NCI-H1092 (cell line): ENCODE measurements around the gene RING1.

ENCODE experiments used
- DNase-seq: peaks from one replicate; lab custom pipeline; 2025; lab: John Stamatoyannopoulos, UW

RING1 gene

DNA sequence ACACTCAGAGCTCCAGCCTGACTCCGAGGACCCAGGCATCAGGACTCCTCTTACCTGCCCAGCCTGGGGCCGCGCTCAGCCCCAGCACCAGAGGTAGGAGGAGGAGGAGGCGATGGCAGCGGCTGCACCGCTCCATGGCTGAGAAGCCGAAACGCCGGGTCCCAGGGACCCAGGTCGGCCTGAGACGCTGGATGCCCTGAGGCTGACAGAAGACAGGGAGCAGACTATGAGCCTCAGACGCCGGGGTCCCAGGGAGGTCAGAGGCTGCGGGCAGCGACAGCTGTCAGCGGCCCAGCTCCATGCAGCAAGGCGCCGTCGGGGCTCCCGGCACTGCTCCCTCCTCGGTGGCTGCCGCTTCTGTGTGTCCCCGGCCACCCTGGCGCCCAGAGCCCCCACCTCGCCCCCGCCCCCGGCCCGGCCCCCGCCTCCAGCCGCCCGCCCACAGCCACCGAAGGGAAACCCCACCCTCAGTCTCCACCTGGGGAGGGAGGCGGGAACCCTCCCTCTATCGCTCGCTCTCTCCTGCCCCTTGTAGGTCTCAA, 16.1 kb upstream of the RING1 start, which contains the start of gene COL11A2:
Gene COL11A2, minus strand, starts transcription at position 363 of the 542 bp plus-strand sequence. Its CDS starts 227 bp downstream, at position 136.
- DNase-seq: no peak

DNA sequence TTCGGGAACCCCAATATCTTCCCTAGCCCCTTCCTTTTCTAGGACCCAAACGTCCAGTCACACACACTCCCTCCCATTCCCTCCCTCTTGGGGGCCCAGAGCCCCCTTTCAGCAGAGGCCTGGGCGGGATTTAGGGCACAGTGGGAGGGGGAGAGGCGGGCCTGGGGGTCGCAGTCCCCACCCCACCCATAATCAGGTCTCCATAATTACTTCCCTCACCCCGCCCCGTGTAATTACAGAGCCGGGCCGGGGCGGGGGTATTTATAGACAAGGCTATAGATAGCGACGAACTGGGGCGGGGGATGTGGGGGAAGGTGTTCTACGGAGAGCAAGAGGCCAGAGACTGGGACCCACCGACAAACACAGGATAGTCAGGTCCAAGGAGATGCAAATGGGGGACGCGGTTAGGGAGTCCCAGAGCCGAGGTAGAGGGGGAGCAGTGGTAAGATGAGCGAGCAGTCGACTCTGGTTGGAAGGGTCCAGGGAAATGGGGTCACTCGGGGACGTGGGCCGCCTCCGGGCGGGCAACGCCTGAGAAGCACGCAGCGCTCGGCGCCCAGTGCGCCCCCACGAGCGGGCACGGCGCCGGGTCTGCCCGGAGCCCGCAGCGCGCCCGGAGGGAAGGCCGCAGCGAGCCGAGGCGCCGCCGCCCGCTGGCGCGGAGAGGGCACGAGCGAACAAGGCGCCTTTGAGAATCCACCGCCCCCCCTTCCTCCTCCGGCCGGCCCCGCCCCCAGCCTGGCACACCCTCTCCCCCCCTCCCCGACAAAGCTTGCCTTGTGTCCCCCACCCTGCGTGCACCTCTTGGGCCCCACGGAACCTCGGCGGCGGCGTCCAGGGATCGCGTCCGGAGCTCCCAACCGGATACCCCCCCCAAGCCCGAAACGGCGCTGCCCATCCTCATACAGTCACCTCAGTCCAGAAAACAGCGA, 15.4 kb upstream of the RING1 start:
- DNase-seq: no peak

DNA sequence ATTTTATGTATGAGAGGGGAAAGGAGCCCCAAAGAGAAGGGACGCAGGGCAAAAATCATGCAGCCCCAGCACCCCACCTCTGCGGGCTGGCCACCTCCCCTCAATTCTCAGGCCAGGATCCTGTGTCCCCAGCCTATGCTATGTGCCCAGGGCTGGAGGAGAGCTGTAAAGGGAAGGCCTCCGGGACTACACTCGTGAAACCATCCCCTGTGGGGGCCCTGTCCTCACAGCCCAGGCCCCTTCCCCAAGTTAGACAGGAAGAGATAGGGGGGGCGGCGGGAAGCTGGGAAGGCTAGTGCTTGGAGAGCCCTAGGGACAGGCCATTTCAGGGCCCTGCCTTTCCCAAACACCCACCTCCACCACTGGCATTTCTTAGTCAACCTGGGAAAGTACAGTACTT, 14.7 kb upstream of the RING1 start:
- no peak for DNase-seq

DNA sequence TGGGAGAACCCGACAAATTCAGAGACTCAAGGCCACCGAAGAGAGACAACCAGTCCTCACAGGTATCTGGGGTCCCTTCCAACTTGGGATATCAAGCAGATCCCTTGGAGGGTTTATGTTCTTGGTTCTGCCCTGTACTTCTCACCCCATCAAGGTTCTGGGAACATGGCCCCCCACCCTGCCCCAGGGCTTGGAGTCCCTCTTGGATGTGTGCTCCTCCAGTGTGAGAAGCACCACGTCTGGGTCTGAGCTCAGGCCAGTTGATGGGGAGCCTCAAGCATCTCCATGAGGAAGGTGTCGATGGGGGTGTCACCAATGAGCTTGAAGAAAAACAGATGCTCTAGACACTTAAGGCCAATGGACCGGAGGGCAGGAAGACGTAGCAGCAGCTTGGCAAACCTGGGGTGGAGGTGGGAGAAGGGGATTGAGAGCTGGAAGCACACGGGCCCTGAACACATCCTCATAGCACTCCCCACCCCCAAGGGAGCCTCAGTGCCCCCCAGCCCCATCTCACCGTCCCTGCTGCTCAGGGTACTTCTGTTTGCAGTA, 13.8 kb upstream of the RING1 start:
- no peak for DNase-seq

DNA sequence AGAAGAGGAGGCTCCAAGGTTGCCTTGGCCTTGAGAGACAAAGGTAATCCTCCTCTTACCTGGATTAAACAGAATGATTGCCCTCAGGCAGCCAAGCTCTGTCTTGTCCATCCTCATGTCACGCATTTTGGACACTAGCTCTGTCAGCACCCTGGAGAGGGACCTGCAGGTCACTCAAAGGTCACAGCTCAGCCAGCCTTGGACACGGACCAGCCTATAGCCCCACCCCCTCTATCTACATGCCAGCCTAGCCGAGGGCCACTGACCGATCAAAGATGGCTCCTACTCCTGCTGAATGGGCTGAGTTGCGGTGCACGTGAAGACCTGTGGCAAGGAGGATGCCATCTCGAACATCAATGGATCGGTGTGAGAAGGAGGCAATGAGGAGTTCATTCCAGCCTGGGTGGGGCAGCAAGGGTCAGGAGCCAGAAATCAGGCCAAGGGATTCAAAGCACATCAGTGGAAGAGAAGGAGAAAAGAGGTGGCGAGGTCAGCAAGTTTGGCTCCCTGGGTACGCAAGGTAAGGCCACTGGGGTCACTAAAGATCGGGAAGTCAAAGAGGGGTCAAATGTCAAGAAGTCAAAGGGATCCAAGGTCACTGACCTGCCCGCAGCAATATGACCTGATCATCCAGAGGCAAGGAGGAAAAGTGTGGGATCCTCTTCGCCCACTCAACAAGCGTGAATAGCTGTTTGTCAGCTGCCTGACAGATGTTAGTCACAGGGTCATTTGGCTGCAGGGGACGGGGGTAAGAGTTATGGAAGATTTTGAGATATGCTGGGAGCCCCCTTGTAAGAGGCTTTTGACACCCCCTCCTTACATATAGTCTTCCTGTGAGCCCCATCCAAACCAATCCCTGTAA, 12.8 kb upstream of the RING1 start:
- no peak for DNase-seq

DNA sequence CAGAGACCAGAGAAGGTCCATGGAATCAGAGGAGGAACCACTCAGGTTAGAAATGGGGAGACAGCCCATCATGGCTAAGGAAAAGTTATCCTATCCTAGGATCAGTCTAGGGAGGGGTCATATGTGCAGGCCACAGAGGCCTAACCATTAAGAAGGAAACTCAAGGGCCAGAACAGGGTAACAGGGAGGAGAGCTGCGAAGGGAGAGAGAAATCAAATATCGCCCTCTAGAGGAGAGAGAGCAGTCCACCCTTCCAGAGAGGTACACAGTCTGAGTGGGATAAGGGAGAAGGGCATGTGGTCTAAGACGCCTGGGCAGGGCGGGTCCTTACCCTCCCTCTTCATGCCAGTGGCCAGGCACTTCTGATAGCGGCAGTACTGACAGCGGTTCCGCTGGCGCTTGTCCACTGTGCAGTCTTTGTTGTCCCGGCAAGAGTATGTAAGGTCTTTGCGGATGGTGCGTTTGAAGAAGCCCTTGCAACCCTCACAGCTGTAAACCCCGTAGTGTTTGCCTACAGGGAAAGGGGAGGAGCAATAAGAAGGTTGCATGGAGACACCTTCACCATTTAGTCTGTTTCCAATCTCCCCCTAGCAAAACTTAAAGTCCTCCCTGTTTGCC, 10.8 kb upstream of the RING1 start:
- no peak for DNase-seq

DNA sequence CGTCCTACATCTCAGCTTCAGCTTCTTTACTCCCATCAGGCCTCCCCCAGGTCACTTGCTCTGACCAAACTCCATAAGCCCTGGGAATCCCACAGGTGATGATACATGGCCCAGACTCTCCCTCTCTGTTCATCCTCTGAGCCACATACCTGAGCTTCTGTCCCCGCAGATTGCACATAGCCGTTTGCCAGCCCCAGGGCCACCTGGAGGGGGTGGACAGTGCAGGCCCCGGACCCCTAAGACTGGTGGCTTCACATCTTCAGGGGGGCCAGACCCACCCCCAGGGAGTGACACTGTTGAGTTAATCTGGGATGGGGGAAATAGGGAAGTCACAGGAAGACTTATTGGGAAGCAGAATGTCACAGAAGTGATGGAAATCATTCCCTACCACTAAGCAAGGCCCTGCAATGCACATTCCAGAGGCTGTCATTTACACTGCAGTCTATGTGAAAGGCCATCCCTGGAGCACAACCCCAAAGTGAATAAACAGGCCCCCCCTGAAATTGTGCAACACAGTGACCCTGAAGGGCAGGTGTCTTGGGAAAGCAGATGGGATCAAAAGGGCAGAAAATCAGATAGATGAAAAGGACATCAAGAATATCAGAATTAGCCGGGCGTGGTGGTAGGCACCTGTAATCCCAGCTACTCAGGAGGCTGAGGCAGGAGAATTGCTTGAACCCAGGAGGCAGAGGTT, 10.0 kb upstream of the RING1 start:
- DNase-seq: no peak

DNA sequence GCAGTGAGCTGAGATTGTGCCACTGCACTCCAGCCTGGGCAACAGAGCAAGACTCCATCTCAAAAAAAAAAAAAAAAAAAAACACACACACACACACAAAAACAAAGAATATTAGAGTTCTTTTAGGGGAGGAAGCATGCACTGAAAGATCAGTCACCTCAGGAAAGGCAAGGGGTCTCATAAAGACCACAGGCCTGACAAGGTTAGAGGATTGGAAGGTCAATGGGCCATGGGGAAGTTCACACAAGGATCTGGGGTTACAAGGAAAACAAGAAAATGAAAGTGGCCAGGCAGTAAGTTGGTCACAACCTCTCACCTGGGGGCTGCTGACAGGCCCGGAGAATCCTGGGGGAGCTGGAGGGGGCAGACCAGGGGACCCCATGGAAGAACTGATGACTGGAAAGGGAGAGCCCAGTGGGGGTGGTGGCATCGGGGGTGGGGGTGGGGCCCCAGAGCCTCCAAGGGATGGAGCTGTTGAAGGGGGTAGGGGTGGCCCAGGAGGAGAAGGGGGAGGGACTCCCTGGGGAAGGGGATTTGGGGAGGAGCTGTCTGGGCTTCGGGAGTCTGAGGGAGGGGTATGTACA, 9.4 kb upstream of the RING1 start:
- no peak for DNase-seq

DNA sequence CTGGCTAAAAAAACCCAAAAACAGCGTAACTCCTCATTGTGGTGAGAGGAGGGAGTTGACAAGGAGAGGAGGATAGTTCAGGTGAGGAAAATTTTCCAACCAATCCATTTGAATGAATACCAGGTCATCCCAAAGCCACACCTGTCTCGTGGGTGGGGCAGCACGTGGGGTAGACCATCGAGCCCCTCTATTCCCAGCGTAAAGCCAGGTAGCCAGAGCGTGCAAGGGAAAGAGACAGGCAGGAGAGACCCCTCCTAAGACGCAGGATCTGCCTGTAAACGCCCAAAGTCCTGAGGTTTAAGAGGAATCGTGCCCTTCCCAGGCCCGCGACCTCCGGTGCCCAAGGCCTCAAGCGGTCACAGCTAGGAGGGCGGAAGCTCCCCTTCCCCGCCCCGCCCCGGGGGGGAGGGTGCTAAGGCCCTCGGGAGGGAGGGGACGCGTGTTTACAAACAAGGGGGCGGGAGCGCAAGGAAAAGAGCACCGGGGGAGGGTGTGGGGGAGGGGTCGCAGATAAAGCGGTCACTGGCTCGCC, 8.5 kb upstream of the RING1 start:
- DNase-seq: no peak

DNA sequence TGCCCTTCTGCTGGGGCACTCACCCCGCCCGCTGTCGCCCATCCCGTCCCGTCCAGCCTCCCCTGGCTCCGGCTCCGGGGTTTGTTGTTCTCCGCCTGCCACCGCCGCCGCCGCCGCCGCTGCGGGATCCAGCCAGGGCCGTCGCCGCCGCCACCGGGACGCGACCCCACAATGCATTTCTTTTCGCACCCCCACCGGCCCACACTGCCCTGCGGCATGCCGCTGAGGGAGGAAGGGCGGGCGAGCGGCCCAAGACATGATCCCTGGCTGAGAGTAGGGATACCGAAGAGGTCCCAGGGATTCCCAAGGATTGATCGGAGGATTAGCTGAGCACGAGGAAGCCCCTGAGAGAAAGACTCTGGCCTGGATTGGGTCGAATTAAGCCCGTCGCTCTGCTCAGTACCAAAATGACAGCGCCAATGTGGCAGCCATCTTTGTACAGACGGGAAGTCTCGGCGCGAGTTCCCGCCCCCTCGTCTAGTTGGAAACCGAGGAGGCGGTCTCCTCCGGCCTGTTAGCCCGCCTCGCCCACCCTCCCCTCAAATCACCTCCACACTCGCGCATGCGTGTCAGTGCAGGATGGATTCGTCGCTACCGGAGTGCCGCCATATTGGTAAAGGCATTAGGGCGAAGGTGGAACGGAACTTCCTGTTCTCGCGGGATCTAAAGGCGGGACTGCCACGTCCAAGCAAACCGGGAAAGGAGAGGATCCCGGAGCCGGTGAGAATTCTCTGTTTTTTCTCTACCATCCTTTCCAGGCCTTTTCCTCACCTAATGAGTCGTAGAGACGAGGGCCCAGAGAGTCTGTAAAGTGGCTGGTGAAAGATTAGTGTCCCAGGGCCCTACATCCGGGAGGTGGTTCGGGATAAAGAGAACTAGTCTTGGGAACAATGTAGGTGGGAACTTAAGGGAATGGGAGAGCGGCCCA, 7.8 kb upstream of the RING1 start, which contains the start of the genes RXRB and SLC39A7:
Gene RXRB, minus strand, starts transcription at position 447 of the 928 bp plus-strand sequence. Its CDS starts 189 bp downstream, at position 258.
Gene SLC39A7, plus strand, starts transcription at position 649 of the 928 bp plus-strand sequence. CDS start 379 bp downstream, outside the sequence.
- peak; percentile 97 for DNase-seq

DNA sequence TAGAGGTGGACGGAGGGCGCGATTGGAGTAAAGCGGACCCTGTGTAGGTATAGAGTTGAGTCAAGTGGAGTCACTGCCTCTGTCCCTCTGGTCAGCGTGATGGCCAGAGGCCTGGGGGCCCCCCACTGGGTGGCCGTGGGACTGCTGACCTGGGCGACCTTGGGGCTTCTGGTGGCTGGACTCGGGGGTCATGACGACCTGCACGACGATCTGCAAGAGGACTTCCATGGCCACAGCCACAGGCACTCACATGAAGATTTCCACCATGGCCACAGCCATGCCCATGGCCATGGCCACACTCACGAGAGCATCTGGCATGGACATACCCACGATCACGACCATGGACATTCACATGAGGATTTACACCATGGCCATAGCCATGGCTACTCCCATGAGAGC, 7.2 kb upstream of the RING1 start:
- DNase-seq: no peak

DNA sequence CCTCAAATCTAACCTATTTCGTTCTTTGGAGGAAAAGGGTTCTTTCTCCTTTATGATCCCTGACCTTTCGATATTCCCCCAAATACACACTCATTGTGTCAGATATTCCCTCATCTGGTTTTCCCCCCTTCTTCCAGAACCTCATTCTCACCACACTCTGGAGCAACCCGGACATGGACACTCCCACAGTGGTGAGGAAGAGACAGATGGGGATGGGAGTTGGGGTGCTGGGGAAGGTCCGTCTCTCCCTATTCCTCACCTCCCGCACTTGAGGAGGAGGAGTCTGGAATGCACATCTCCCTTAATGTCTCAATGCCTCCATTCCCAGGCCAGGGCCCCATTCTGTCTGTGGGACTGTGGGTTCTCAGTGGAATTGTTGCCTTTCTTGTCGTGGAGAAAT, 6.4 kb upstream of the RING1 start:
- no peak for DNase-seq

DNA sequence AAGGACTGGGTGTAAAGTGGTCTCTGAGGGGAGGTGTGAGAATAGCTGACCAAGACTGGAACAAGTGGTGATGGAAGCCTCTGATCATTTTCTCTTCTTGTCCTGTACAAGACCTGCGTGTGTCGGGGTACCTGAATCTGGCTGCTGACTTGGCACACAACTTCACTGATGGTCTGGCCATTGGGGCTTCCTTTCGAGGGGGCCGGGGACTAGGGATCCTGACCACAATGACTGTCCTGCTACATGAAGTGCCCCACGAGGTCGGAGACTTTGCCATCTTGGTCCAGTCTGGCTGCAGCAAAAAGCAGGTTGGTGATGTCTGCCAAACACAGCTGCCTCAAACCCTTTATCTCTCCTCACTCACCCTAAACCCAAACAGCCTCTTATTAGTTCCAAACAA, 5.5 kb upstream of the RING1 start:
- no peak for DNase-seq

DNA sequence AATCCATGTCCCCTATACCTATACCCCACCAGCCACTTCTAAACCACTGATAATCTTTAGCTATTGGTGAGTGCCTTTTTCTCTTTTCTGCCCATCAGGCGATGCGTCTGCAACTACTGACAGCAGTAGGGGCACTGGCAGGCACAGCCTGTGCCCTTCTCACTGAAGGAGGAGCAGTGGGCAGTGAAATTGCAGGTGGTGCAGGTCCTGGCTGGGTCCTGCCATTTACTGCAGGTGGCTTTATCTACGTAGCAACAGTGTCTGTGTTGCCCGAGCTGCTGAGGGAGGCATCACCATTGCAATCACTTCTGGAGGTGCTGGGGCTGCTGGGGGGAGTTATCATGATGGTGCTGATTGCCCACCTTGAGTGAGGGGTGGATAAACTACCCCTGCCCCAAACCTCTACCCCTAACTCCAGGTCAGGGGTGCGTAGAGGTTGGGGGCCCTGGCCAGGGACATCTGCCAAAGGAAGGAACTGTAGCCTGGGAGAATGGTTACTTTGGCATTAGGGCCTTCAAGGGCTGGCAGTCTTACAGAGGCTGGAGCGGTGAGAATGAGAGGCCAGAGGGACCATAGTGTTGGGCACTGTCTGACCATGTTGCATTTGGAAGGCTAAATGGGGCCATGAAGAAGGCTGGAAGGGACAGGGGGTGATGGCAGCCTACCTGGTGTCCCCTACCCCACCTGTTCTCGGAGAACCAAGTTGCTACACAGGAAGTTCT, 4.7 kb upstream of the RING1 start:
- DNase-seq: no peak

DNA sequence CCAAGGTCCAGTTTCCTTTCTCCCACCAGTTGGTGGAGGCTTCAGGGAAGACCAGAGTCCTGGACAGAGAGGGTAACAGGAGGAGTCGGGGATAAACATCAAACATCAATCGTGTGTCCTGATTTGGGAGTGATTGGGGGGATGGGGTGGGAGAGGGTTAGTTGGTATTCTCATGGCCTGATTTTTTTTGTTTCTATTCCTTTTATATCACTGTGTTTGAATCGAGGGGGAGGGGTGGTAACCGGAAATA, 4.2 kb upstream of the RING1 start:
- no peak for DNase-seq

DNA sequence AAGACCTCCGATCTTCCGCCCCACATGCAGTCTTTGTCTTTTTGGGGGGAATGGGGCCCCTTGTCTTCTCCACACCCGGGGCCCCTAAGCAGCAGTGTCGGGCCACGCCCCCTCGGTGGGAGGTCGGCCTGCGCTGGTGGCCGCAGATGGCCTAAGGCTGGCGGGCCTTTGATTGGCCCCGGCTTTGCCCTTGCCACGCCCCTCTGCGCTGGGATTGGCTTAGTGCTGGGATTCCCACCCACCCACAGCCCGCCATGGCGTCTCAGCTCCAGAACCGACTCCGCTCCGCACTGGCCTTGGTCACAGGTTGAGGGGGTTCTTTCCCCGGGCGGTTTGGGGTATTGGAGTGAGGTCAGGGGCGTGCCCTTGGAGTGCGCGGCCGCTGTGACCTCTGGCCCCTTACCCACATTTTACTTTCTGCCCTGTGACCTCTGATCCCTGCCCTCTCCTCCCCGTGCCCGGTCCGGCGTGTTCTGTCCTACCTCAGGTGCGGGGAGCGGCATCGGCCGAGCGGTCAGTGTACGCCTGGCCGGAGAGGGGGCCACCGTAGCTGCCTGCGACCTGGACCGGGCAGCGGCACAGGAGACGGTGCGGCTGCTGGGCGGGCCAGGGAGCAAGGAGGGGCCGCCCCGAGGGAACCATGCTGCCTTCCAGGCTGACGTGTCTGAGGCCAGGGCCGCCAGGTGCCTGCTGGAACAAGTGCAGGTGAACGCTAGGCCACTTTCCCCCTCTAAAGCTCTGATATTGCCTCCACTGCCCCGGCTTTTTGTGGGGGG, 3.7 kb upstream of the RING1 start, which contains the start of gene HSD17B8:
Gene HSD17B8, plus strand, starts transcription at position 241 of the 776 bp plus-strand sequence. Its CDS starts 14 bp downstream, at position 255.
- peak; percentile 82 for DNase-seq

DNA sequence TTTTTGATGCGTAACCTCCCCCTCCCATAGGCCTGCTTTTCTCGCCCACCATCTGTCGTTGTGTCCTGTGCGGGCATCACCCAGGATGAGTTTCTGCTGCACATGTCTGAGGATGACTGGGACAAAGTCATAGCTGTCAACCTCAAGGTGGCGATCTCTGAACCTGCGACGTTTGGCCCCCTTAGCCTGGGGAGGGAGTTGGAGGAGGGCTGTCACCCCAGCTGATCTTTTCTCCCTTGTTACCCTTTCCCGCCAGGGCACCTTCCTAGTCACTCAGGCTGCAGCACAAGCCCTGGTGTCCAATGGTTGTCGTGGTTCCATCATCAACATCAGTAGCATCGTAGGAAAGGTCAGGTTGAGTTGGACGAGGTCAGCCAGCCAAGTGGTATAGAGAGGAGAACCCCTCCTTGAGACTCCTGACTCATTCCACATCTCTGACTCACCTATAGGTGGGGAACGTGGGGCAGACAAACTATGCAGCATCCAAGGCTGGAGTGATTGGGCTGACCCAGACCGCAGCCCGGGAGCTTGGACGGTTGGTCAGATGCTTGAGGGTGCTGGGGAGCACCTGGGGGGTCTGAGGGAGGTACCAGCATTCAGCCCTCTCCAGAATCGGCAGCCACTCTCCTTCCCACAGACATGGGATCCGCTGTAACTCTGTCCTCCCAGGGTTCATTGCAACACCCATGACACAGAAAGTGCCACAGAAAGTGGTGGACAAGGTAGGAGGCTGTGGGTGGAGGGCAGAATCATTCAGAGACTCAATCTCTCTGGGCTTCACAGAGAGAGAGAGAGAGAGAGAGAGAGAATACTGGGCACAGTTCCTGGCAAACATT, 2.9 kb upstream of the RING1 start:
- DNase-seq: no peak
